Measurements from ENCODE around the gene BCAS3.
"Not testable (repeated sequence)": the region's sequence is repeated elsewhere in the genome, so short reads cannot be mapped to it uniquely, and the experiment has no call there.

The BCAS3 gene

DNA sequence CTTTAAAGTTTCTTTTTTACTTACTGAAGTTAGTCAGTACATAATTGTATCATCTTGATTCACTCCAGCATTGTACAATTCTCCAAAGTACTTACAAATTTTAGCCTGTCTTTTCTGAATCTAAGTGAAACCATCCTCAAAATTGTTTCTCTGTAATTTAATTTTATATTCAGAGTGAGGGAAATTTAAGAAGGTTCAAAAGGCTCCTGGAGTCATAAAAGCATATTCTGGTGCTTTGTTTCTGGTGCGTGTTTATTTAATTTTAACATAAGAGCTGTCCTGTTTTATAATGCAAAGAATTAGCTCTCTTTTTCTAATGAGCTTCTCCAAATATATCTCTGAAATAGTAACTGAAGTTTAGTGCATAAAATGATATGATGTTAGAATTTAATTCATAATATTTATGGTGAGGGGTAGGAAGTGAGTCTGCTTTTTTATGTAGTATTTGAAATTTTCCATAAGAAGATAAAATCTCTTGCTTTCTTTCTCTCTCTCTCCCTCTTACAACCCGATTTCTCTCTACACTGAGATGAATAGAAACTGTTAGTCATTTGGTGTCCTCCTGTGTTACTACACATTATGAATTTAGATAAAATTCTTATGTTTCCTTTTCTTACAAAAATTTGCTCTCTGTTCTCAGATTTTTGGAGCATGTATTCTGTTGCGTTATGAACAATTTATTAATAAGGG lies 339.8 kb downstream of the BCAS3 start:
- DNase-seq = no peak

- no peak for DNase-seq
Measured at GRCh38 chr17:61018938-61019337, 341.3 kb downstream of the BCAS3 start.

- no peak for DNase-seq
Measured at GRCh38 chr17:61023996-61024395, 346.3 kb downstream of the BCAS3 start.

DNA sequence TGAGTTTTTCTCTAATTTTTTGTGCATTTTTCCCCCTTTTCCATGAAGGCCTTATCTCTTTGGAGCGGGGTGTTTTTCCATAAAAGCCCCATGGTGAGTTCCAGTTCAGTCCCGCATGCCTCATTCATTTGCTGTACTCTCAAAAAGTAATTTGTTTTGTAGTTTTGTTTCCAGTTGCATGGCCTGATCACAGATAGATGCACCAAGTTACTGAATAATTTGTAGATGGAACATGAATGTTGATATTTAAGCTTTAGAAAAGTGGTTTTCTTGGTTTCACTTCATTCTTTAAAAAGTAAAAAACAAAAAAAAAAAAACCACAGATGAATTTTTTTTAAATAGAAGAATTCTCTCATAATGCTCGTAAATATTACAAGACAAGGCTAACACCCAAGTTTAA lies 349.2 kb downstream of the BCAS3 start:
- DNase-seq = no peak

- DNase-seq = no peak
Measured at GRCh38 chr17:61029181-61029580, 351.5 kb downstream of the BCAS3 start.

DNA sequence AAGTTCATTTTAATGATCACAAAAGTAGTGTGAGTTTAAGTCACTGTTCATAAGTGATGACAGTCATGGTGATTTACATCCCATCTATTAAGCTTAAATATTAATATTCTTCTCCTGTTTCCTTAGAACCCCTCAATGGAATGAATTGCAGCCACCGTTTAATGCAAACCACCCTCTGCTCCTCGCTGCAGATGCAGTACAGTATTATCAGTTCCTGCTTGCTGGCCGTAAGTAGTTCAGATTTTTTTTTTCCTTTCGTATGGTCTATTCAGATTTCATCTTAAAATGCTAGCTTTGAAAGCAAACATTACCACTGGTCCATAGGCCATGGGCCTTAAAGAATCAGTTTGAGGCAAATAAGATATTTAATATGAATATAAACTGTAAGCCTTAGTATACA lies 363.0 kb downstream of the BCAS3 start:
- no peak for DNase-seq

DNA sequence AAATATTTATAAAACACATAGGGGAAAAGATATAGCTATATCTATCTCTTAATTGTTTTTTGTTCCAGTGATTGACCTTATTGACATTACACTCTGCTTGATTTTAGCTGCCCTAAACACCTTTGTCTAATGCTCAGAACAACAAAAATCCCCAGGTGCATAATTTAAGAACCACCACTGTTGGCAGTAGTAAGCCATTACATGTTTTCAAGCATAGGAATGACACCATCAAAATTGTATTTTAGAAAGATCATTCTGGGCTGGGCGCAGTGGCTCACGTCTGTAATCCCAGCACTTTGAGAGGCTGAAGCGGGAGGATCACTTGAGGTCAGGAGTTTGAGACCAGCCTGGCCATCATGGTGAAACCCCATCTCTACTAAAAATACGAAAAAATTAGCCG lies 364.7 kb downstream of the BCAS3 start:
- not testable (repeated sequence) for DNase-seq

- no peak for DNase-seq
Measured at GRCh38 chr17:61047515-61047914, 369.9 kb downstream of the BCAS3 start.

GRCh38 chr17:61048376-61049106 lies 370.9 kb downstream of the BCAS3 start:
- no peak for DNase-seq

DNA sequence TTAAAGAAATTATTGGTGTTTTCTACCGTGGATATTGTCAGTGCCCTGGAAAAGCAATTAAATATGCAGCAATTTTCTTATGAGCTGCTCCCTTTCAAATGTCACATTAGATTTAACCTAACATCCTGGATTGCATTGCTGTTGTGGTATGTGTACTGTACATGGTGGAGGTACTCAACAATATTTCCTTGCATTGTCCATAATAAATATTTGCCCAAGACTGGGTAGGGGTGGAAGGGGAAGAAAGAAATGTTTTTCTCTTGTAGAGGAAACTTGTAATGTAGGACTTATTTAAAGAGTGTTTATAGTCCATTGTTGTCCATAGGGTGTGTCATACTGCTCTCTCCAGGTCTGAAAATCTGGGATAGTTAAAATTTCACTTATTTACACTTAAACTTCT lies 375.8 kb downstream of the BCAS3 start:
- DNase-seq = no peak

- no peak for DNase-seq
Measured at GRCh38 chr17:61054436-61054835, 376.8 kb downstream of the BCAS3 start.

- no peak for DNase-seq
Measured at GRCh38 chr17:61057257-61057656, 379.6 kb downstream of the BCAS3 start.

- DNase-seq = no peak
Measured at GRCh38 chr17:61058066-61058465, 380.4 kb downstream of the BCAS3 start.

DNA sequence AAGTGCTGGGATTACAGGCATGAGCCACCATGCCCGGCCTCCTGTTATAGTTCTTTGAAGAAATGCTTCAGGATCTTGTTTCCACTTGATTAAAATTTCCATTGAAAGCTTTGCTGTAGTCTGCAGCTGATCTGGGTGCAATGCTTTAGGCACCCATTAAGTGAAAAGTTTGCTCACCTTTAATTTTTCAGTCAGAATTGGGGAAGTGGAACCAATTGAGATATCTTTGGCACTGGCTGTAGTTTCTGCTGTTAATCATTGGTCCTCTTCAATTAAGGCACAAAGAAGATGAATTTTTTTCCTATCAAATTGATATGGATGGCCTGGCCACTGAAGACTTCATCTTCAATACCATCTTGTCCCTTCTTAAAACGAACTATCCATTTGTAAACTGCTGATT lies 385.9 kb downstream of the BCAS3 start:
- DNase-seq = no peak

DNA sequence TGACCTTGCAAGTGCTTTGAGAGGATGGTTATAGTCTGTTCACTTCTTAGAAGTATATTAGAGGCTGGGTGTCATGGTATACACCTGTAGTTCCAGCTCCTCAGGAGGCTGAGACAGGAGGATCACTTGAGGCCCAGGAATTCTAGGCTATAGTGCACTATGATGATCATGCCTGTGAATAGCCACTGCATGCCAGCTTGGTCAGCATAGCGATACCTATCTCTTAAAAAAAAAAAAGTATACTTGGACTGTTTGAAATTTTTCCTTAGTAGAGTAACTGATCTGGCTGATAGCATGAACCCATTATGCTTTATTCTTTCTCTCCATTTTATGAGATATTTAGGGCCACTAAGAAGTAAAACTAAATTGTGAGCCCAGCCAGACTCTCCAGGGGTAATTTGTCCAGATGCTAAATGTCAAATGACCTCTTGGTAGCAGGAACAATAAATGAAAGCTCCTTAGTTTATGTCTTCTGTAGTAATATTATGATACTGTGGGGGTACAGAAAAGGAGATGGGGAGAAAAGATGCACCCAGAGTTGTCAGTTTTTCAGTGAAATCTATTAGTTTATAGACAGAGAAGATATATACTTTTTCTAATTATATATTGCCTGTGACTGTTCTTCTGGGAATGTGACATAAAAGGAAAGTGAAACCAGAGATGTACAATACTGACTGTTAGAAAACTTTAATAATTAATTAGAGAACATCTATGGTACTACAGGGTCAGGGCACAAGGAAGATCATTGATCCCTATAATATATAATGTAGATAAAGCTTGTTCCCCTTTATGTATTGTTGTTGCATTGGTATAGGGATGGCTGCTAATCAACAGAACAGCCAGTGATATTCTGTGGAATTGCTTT lies 386.7 kb downstream of the BCAS3 start:
- no peak for DNase-seq

DNA sequence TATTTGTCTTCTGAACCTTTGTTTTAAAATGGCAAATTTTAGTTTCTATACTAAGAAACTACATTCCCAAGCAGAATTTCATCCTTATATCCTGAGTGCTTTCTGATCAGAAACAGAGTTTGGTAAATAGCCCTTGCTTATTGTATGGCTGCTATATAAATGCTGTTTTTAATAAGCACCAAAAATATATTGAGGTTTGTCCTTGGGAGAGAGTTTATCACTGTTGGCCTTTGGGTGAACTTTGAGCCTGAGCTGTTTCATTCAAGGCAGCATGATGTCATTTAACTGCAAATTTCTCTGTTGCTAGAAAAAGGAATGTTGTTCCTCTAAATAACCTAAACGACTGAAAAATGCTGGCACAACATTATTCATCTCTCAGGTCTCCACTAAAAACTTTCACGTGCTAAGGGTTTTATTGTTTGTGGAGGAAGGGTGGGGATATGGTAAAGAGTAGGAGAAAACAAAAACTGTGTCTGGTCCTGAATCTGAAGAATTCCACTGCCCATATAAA lies 387.7 kb downstream of the BCAS3 start:
- no peak for DNase-seq

- DNase-seq = no peak
Measured at GRCh38 chr17:61066062-61066461, 388.4 kb downstream of the BCAS3 start.

- DNase-seq = no peak
Measured at GRCh38 chr17:61070649-61071048, 393.0 kb downstream of the BCAS3 start.

- no peak for DNase-seq
Measured at GRCh38 chr17:61072648-61073047, 395.0 kb downstream of the BCAS3 start.

DNA sequence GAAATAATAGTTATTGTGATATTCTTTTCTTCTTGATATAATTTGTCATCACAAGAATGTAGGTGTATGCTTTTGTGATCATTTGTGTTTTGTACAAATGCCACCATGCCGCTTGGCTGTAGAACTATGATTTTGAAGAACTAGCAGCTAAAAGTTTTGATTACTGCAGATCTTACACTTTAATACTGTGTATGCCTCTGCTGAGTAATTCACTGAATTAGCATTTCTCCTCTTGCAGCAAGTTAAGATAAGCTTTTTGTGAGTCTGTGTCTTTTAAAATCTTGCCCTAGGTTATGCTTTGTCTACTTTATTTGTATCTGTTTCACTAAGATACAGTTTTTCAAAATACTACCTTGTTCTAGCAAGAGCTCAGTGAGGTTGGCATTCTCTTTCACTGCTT lies 395.5 kb downstream of the BCAS3 start:
- DNase-seq = no peak

DNA sequence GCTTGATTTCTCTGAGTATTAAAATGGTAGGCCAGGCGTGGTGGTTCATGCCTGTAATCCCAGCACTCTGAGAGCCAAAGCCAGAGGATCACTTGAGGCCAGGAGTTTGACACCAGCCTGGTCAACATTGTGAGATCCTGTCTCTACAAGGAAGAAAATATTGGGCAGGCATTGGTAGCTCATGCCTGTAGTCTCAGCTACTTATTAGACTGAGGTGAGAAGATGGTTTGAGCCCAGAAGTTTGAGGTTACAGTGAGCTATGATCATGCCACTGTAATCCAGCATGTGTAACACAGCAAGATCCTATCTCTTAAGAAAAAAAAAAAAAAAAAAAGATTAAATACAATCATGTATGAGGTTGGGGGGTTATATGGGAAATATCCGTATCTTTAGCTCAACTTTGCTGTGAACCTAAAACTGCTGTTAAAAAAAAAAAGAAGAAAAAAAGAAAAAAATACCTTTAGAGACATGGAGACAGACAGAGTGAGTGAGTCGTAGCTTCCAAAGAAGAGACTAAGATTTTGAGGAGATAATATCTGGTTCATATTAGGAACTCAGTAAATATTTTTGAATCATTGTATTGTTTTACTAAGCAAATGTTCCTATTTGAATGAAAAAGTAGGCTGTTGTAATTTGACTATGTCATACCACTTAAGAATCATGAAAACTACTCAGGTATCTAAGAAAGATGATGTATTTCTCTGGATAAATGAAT lies 396.3 kb downstream of the BCAS3 start:
- no peak for DNase-seq

- no peak for DNase-seq
Measured at GRCh38 chr17:61075988-61076387, 398.3 kb downstream of the BCAS3 start.

DNA sequence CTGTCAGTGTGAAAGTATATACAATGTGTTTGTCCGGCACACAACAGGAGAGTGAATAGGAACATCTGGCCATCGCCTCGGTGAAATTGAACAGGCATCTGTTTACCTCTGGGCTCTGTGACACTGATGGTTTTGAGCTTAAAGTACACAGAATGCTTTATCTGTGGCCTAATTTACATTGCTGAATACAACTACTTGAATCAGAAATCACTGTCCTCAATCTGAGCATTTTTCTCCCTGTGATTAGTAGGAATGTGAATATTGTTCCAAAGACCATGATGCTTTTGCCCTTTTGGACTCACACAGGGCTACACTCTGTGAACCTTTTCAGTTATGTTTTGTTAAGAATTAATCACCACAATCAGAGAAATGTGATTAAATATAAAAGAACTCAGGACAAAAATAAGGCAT lies 399.0 kb downstream of the BCAS3 start:
- DNase-seq = no peak
